Duodenal mucosa (tissue), 2 donors: ENCODE results near the gene NSUN4.
"Not testable (repeated sequence)": the region's sequence is repeated elsewhere in the genome, so short reads cannot be mapped to it uniquely, and the experiment has no call there.

Experiments
- H3K27ac ChIP-seq: one replicate; pipeline ENCODE4 v1.7.0; 2013; ENCODE audit warnings: low read depth, low read length
- H3K27me3 ChIP-seq, 2 donors: one replicate each; pipeline ENCODE4 v1.7.0; 2013; ENCODE audit warnings: low read length in 2 of 2, control low read depth in 1 of 2; ENCODE audit not compliant: insufficient read depth in 2 of 2, control insufficient read depth in 1 of 2
- H3K36me3 ChIP-seq, 2 donors: one replicate each; pipeline ENCODE4 v1.7.0; 2013; ENCODE audit warnings: low read length in 2 of 2, control low read depth in 1 of 2; ENCODE audit not compliant: insufficient read depth in 2 of 2, control insufficient read depth in 1 of 2
- H3K4me1 ChIP-seq, 2 donors: one replicate each; pipeline ENCODE4 v1.7.0; 2013; ENCODE audit warnings: low read length in 2 of 2, control low read depth in 1 of 2; ENCODE audit not compliant: insufficient read depth in 2 of 2, control insufficient read depth in 1 of 2
- H3K4me3 ChIP-seq, 2 donors: one replicate each; pipeline ENCODE4 v1.7.0; 2013; ENCODE audit warnings: low read length in 2 of 2, low read depth in 1 of 2
- H3K9ac ChIP-seq, 2 donors: one replicate each; pipeline ENCODE4 v1.7.0; 2013; ENCODE audit warnings: low read length in 2 of 2, low read depth in 1 of 2
- H3K9me3 ChIP-seq, 2 donors: one replicate each; pipeline ENCODE4 v1.7.0; 2013; ENCODE audit warnings: low read length in 2 of 2, control low read depth in 1 of 2; ENCODE audit not compliant: control insufficient read depth in 1 of 2

NSUN4 gene

DNA sequence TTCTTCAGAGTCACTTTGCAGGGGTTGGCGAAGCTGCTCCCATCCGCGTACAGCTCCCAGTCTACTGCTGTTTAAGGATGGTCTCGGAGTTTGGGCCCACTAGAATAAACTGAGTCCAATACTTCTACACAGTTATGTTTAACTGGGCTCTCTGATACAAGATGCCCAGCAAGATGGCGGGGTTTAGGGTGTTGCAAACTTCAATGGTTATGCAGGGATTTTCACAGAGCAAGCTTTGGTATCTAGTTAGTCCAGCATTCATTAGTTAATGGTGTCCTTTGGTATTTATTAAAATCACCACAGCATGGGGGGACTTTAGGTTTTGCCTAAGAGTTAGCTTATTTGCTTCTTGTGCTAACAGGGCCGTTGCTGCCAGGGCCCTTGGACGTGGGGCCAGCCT, 12.4 kb upstream of the NSUN4 start:
- not testable (repeated sequence) for H3K4me3 ChIP-seq, H3K27me3 ChIP-seq, H3K9me3 ChIP-seq, H3K36me3 ChIP-seq, H3K9ac ChIP-seq, H3K27ac ChIP-seq, H3K4me1 ChIP-seq

DNA sequence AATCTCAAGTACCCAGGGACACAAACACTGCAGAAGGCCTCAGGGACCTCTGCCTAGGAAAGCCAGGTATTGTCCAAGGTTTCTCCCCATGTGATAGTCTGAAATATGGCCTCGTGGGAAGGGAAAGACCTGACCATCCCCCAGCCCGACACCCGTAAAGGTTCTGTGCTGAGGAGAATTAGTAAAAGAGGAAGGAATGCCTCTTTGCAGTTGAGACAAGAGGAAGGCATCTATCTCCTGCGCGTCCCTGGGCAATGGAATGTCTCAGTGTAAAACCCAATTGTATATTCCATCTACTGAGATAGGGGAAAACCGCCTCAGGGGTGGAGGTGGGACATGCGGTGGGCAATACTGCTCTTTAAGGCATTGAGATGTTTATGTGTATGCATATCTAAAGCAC, 10.8 kb upstream of the NSUN4 start:
- H3K9ac ChIP-seq, H3K4me1 ChIP-seq, H3K36me3 ChIP-seq, H3K4me3 ChIP-seq, H3K27me3 ChIP-seq, H3K9me3 ChIP-seq, H3K27ac ChIP-seq: not testable (repeated sequence)

DNA sequence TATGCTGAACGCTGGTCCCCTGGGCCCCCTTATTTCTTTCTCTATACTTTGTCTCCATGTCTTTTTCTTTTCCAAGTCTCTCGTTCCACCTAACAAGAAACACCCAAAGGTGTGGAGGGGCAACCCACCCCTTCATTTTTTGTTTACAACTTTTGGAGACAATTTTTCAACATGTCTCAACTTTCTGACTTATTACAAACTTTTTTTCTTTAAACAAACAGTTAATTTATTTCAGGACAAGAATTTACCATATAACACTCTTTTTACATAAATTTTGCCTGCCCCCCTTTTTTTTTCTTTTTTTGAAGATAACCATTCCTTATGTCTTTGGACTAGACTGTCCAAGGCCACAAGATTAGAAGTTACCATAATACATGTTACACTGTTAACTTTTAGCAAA, 10.2 kb upstream of the NSUN4 start:
- H3K27ac ChIP-seq, H3K4me3 ChIP-seq, H3K36me3 ChIP-seq, H3K9me3 ChIP-seq, H3K4me1 ChIP-seq, H3K9ac ChIP-seq, H3K27me3 ChIP-seq: not testable (repeated sequence)

DNA sequence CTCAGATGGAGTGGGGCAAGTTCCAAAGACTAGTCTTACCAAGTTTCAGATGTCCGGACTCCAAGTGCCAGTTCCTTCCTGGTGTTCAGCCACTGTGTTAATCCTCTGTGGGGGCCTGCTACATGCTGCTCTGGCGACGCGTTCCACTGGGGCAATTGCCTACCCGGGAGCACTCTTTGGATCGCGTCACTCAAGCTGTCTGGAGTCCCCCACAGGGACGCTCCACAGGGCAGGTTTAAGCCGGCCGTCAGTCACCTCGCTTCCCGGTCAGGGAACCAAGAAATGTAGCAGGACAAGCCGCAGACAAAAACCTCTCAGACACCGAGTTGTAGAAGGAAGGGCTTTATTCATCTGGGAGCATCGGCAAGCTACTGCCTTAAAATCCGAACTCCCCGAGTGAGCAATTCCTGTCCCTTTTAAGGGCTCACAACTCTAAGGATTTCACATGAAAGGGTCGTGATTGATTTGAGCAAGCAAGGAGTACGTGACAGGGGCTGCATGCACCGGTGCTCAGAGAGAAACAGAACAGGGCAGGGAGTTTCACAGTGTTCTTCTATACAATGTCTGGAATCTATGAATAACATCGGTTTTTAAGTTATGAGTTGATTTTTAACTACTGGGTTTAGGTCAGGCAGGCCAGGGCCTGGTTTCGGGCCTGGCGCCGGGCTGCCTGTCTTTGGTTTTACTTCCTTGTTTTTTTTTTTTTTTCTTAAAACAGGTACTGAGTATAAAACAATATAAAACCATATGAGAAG, 8.6 kb upstream of the NSUN4 start:
- not testable (repeated sequence) for H3K9me3 ChIP-seq, H3K4me1 ChIP-seq, H3K4me3 ChIP-seq, H3K27me3 ChIP-seq, H3K9ac ChIP-seq, H3K36me3 ChIP-seq, H3K27ac ChIP-seq

DNA sequence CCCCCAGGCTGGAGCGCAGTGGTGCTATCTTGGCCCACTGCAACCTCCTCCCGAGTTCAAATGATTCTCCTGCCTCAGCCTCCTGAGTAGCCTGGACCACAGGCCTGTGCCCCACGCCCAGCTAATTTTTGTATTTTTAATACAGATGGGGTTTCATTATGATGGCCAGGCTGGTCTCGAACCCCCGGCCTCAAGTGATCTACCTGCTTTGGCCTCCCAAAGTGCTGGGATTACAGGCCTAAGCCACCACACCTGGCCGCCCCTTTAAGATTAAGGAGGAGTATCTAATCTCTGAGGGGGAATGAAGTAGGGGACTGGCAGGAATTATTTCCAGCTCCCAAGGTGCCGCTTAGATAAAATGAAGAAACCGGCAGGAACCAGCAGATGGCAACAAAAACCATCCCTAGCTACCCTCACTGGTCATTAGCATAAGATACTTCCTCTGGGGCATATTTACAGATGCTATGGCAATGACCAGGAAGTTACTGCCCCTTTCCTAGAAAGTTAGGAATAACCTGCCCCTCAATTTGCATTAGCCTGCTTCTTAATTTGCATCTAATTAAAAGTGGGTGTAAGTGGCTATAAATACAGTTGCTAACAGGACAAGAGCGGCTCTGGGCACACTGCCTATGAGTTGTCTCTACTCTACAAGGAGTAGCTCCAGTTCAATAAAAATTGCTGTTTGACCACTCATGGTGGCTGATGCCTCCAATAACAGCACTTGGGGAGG, 7.1 kb upstream of the NSUN4 start:
- Histone ChIP-seq H3K4me1 (peaks cover 0 to 5% of the 10 kb centered on the region in 2 donors), H3K27me3 (no peaks in the 10 kb centered on the region), H3K9me3 (no peaks in the 10 kb centered on the region), H3K4me3 (no peak overlapping the region), H3K9ac (no peak overlapping the region), H3K36me3 (no peaks in the 10 kb centered on the region), H3K27ac (no peak overlapping the region)

DNA sequence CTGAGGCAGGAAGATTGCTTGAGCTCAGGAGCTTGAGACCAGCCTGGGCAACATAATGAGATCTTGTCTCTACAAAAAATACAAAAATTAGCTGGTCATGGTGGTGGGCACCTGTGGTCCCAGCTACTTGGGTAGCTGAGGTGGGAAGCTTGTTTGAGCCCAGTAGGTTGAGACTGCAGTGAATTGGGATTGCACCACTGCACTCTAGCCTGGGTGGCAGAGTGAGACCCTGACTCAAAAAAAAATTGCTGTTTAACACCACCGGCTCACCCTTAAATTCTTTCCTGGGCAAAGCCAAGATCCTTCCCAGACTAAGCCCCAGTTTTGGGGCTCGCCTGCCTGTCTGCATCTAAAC, 6.6 kb upstream of the NSUN4 start:
- no peaks in the 10 kb centered on the region for H3K36me3 ChIP-seq
- no peaks in the 10 kb centered on the region for H3K9me3 ChIP-seq
- H3K4me1 ChIP-seq = peaks cover 0 to 5% of the 10 kb centered on the region in 2 donors
- H3K4me3 ChIP-seq = no peak overlapping the region
- no peak overlapping the region for H3K9ac ChIP-seq
- no peak overlapping the region for H3K27ac ChIP-seq
- no peaks in the 10 kb centered on the region for H3K27me3 ChIP-seq

DNA sequence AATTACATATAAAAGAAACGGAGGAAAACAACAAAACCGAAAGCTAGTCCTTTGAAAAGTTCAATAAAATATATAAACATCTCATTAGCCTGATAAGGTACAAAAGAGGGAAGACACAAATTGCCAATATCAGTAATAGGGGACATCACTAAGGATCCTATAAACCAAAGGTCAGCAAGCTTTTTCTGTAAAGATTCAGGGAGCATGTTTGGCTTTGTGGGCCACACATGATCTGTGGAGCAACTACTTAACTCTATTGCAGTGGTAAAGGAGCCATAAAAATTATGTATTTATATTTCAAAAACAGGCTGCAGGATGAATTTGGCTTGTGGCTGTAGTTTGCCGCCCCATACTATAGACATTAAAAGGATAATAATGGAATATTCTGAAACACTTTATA, 5.5 kb upstream of the NSUN4 start:
- Histone ChIP-seq H3K4me1 (peaks cover 3 to 8% of the 10 kb centered on the region in 2 donors), H3K27me3 (no peaks in the 10 kb centered on the region), H3K4me3 (no peak overlapping the region), H3K9me3 (no peaks in the 10 kb centered on the region), H3K9ac (no peak overlapping the region), H3K27ac (no peak overlapping the region), H3K36me3 (no peaks in the 10 kb centered on the region)

DNA sequence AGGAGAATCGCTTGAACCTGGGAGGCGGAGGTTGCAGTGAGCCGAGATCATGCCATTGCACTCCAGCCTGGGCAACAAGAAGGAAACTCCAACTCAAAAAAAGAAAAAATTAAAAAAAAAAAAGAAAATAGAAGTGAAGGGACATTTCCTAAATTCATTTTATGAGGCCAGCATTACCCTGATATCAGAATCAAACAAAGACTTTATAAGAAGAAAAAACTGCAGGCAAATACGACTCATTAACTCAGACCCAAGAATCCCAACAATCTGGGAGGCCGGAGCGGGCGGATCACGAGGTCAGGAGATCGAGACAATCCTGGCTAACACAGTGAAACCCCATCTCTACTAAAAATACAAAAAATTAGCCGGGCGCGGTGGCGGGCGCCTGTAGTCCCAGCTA, 3.2 kb upstream of the NSUN4 start:
- H3K4me1 ChIP-seq = peaks cover 9 to 13% of the 10 kb centered on the region in 2 donors
- H3K27ac ChIP-seq, H3K27me3 ChIP-seq, H3K9ac ChIP-seq, H3K9me3 ChIP-seq, H3K36me3 ChIP-seq, H3K4me3 ChIP-seq: not testable (repeated sequence)

DNA sequence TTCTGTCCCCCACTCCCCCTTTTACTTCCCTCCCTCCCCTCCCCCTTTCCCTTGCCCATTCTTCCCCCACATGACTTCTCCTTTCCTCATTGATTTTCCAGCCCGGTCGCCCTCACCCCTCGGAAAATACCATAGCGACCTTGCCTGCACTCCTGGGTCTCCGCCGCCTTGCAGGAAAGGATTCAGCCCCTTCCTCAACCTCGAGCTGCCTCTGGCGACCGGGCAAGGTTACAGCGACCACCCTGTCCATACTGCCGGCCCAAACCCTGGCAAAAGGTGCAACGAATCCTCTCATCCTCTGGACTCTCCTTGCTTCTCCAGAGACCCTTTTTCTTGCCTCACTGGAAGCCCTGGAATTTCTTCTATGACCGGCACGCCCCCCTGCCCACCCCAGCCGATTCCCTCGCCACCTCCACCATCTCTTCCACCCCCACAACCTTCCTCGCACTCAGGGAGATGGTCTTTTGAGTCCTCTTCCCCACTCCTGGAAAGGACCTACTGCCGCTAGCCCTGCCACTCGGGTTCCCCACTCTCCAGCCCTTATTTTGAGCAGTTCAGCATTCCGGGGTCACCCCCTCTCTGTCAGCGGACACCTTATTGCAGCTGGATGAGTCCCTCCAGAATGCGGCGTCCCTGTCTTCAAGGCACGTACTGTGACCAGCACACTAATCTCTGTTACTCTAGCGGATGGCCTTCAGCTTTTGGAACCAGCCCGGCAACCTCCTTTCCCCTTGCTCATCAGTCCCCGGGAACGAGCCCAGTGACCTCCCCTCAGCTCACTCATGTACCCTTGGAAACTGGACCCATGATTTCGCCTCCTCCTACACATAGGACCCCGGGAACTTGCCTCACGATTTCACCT, 846 bp downstream of the NSUN4 start:
- Histone ChIP-seq H3K4me3 (peak overlapping the region; percentile 98 to 99), H3K9ac (peak overlapping the region; percentile 97), H3K27ac (peak overlapping the region; percentile 97), H3K27me3 (no peaks in the 10 kb centered on the region), H3K36me3 (peaks cover 17 to 19% of the 10 kb centered on the region in 2 donors), H3K9me3 (no peaks in the 10 kb centered on the region), H3K4me1 (peaks cover 11 to 13% of the 10 kb centered on the region in 2 donors)

DNA sequence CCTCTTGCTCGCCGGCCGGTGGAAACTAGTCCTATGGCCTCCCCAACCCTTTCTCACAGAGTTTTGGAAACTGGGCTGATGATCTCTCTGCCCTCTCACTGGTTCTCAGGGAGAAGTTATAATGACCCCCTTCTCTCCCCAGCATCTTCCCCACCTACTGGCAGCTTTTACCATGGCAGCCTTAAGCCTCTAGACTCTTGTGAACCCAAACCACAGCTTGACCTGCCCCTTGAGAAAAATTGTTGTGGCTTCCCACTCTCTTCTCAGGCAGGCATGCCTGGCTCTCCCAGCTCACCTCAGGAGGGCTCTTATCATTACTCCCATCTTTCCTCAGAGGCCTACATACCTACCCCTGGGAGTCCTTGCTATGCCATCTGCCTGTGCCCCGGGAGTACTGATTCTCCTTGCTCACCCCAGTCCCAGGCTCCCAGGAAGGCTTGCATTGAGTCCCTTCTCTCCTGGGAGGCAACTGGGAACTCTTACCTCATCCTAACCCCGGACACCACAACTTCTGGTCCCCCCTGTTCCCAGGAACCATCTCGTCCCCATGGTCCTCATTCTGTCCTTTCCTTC, 1.6 kb downstream of the NSUN4 start:
- peaks cover 20 to 25% of the 10 kb centered on the region in 2 donors for H3K36me3 ChIP-seq
- H3K27ac ChIP-seq = no peak overlapping the region
- peaks cover 11 to 13% of the 10 kb centered on the region in 2 donors for H3K4me1 ChIP-seq
- H3K9me3 ChIP-seq = no peaks in the 10 kb centered on the region
- H3K27me3 ChIP-seq = no peaks in the 10 kb centered on the region
- H3K9ac ChIP-seq = no peak overlapping the region
- H3K4me3 ChIP-seq = no peak overlapping the region
